Measurements from ENCODE around the gene CCT3.

- TF ChIP-seq POLR2AphosphoS5 (IDR thresholded peaks at IDR 0.05; ENCODE audit: low read depth, low read length): no peak
- TF ChIP-seq PAX5 (IDR thresholded peaks at IDR 0.05; ENCODE audit: insufficient read depth, low read length, severe bottlenecking): no peak
- TF ChIP-seq POLR2A (IDR thresholded peaks at IDR 0.05; ENCODE audit: low read depth, low read length): no peak
- TF ChIP-seq TAF1 (IDR thresholded peaks at IDR 0.05; ENCODE audit: low read depth, low read length): no peak
Measured at GRCh38 chr1:156293098-156293434, 45.0 kb downstream of the CCT3 start.

Data from GM12891 (cell line).